ENCODE measurements around the gene TBCE.
"Not testable (repeated sequence)": the region's sequence is repeated elsewhere in the genome, so short reads cannot be mapped to it uniquely, and the experiment has no call there.

TBCE gene

DNA sequence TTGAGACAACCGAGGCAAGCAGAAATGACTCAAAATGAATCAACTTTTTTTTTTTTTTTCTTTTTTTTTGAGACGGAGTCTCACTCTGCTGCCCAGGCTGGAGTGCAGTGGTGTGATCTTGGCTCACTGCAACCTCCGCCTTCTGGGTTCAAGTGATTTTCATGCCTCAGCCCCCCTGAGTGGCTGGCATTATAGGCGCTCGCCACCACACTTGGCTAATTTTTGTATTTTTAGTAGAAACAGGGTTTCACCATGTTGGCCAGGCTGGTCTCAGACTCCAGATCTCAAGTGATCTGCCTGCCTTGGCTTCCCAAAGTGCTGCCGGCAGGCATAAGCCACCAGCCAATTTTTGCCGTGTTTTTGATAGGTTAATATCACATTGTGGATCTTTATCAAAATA is 90.6 kb downstream of the TBCE start:
- DNase-seq, result not testable (repeated sequence)

DNA sequence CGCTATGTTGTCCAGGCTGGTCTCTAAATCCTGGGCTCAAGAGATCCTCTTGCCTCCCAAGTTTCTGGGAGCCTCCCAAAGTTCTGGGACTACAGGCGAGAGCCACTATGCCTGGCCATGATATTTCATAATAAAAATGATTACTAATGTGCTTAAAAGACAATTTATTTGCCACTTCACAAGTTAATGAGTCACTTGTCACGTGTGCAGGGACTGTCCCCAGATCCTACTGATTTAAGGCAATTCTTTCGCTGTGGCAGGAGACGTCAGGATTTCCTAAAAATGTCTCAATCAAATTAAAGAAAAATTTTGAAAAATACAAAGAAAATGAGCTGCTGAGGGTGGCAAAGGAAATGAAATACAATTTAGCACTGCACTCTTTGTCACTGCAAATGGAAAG is 93.5 kb downstream of the TBCE start:
- no peak for DNase-seq

- no peak for DNase-seq
Measured at GRCh38 chr1:235461954-235462353, 94.7 kb downstream of the TBCE start.

DNA sequence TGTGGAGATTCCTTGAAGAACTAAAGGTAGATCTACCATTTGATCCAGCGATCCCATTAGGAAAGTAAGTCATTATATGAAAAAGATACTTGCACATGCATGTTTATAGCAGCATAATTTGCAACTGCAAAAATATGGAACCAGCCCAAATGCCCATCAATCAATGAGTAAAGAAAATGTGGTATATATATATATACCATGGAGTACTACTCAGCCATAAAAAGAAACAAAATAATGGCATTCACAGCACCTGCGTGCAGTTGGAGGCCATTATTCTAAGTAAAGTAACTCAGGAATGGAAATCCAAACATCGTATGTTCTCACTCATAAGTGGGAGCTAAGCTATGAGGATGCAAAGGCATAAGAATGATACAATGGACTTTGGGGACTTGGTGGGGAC is 95.6 kb downstream of the TBCE start:
- DNase-seq, result not testable (repeated sequence)

DNA sequence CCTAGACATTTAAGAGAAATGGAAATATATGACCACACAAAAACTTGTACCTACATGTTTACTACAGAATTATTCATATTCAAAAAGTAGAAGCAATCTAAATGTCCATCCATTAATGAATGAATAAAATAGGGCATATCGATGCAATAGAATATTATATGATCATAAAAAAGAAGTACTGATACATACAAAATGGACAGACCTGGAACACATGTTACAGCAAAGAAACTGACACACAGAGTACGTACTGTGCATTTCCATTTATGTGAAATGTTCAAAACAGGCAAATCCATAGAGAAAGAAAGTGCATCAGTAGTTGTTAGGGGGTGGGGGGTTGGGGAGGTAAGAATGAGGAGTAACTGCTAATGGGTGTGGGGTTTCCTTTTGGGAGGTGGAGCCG is 97.8 kb downstream of the TBCE start:
- no peak for DNase-seq

DNA sequence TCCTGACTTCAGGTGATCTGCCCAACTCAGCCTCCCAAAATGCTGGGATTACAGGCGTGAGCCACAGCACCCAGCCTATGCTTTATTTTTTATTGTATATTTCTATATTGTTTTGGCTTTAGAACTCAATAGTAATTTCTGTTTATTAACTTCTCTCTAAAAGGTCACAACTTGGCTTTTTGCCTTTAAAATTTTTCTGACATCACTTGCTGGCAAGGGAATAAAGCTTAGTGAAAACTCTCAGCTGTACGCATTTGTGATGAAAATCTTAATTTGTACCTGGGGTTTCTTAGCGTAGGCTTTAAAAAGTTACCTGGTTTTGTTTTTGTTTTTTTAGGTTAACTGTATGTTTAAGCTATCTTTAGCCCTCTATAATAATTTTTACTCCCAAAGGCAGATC is 100.8 kb downstream of the TBCE start:
- no peak for DNase-seq

DNA sequence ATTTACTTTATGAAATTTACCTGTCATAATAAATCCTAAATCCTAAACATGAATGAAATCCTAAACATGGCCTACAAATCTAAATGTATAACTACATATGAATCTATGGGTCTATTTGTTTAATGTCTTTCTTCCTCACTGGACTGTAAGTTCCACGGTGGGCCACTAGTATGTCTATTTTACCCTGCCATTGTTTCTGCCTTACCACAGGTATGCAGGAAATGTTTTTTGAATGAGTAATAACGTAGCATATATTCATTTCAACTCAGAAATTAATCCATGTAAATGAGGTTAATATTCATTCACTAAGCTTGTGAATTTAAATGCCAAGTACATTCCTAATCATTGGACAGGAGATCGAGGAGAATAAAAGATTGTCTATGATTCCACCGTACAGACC is 101.7 kb downstream of the TBCE start:
- no peak for DNase-seq

DNA sequence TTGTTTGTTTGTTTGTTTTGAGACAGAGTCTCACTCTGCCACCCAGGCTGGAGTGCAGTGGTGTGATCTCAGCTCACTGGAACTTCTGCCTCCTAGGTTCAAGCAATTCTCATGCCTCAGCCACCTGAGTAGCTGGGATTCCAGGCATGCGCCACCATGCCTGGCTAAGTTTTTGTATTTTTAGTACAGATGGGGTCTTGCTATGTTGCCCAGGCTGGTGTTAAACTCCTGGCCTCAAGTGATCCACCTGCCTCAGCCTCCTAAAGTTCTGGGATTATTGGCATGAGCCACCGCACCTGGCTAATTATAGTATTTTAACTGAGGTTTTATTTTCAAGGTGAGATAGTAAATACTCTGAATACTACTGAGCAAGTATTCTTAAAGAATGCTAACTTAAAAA is 102.7 kb downstream of the TBCE start:
- not testable (repeated sequence) for DNase-seq

- no peak for DNase-seq
Measured at GRCh38 chr1:235470741-235471439, 103.7 kb downstream of the TBCE start.

GRCh38 chr1:235473806-235474205 is 106.6 kb downstream of the TBCE start:
- no peak for DNase-seq

DNA sequence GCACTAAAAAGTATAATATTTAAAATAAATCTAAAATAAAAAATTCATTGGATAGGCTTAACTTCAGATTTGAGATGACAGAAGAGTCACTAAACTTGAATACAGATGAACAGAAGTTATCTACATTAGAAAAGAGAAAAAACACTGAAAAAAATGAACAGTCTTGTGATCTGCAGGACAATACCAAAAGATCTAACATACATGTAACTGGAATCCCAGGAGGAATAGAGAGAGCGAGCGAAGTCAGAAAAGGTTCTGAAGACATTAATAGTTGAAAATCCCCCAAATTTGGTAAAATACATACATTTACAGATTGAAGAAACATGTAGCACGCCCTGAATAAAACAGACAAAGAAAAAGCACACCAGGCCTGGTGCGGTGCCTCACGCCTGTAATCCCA is 115.9 kb downstream of the TBCE start:
- DNase-seq, result no peak

GRCh38 chr1:235485558-235485957 is 118.3 kb downstream of the TBCE start:
- DNase-seq, result no peak

DNA sequence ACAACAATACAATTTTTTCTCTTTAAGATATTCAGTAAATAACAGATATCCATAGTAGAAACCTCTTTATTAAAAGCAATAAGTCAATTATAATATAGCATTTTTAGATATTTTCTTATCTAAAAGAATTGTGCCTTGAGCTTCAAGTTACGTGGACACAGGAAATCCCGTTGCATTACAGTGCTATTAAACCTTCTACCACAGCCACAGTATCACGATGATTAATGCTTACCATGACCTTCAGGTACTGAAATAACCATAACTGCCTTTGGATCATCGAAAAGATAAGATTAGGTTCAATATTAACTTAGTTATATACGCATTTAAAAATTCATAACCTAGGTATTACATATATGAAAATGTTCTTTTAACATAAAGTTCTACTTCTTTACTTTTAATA is 119.1 kb downstream of the TBCE start:
- no peak for DNase-seq

GRCh38 chr1:235491644-235492043 is 124.4 kb downstream of the TBCE start:
- no peak for DNase-seq

- no peak for DNase-seq
Measured at GRCh38 chr1:235494531-235494930, 127.3 kb downstream of the TBCE start.

DNA sequence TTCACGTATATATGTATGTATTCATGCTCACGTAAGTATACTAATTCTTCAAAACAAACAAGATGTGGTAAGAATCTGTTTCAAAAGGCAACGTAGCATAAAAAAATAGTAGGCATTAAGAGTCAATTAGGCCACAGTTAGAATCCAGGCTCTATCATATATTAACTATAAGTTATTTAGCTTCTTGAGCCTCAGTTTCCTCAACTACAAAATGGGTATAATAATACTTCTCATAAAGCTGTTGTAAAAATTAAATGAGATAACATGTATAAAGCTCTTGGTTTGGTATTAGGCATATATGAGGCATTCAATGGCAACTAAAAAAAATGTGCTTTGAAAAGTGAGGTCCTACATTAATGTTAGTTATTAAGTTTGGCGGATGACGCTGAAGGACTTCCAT is 127.8 kb downstream of the TBCE start:
- no peak for DNase-seq

- DNase-seq, result no peak
Measured at GRCh38 chr1:235495551-235495950, 128.3 kb downstream of the TBCE start.

DNA sequence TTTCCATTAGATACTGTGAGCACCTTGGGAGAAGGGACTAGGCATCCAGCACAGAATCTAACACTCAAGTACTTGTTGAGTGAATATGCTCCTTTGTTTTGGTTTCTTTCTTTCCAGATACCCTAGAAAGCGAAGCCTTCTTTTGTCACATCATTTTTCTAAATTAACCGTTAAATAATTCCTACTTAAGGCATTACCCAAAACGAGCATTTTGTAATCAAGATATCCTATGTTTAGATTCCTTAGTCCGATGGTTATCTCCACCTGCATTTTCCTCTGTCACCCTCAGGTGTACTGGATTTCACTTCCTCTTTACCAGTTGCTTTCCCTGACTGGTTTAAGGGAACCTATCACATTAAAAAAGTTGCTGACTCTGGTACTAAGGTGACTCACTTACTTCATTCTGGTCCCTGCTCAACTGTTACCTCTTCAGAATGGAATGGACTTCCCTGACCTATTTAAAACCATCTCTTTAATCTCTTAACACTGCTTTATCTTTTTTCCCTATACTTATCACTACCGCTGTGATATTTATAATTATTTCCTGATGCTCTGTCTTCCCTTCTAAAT is 133.8 kb downstream of the TBCE start:
- DNase-seq, result no peak

Measured in NCI-H1417 (cell line).